ENCODE measurements around the gene DDAH2. TPM values are rescaled to one million over a fixed set of nuclear protein-coding genes. Genes with fewer than 3 reads are reported as not detected.

Gene DDAH2
- total and polyA plus RNA-seq, 10 of the 15 experiments (the other 5 are each of a cell fraction or from before 2014, with no cell fraction given) = 0.35 to 9.9 (median 6.2) TPM

DNA sequence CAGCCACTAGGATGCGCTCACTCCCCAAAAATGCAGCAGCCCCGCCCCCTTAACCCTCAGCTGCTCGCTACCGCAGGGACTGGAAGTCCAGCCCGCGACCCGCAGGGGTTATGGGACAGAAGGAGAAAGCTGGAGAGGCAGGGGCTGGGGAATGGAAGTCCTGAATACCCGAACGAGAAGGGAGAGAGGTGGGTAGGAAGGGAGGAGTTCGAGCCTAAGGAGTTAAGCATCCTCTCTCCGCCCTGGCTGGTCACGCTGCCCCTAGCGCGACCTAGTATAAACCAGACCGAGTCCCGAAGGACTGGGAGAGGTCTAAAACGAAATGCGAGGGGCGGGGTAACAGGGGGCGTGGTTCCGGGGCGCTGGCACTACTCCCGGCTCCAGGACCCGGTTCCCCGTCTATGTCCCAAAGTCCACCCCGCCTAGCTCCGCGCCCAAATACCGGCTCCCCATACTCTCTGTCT, 448 bp upstream of the DDAH2 start:
- peak overlapping the region; percentile 13; the same call in 1 of the 2 replicates for H3K27ac ChIP-seq (ENCODE audit: control insufficient read depth, insufficient read depth)
- H3K36me3 ChIP-seq (ENCODE audit: control insufficient read depth in 2 of 2, insufficient read depth in 2 of 2, low read length in 1 of 2) = peaks cover 6 to 15% of the 10 kb centered on the region in 2 experiments
- peak overlapping the region; percentile 98 for H3K4me2 ChIP-seq (ENCODE audit: control insufficient read depth, insufficient read depth)
- WGBS (ENCODE audit: insufficient coverage, insufficient replicate concordance, low lambda C conversion rate, missing lambda C conversion rate) = under 1% methylated on average over 29 of the region's 29 CpGs
- DNase-seq (ENCODE audit: low read depth, low spot score) (peak; percentile 35), ATAC-seq (peak; percentile 84), FAIRE-seq (no peak)
- peaks cover 16% of the 10 kb centered on the region for H3K79me2 ChIP-seq (ENCODE audit: control insufficient read depth, insufficient read depth, low read length)
- H3K4me3 ChIP-seq = peak overlapping the region; percentile 78
- intact Hi-C loops (cut with micrococcal nuclease; ENCODE audit: unreplicated experiment) (loop anchor here (1.0 to 2.0 kb wide), 3 partner anchors 39 to 97 kb away; partner anchors contain the start of gene HSPA1B), in situ Hi-C loops (cut with MboI) (no loop called here)
- SMC1A ChIA-PET (ENCODE audit: uncharacterized antibody, unreplicated experiment) = interaction anchor here (0.6 to 5.3 kb wide), 13 partner anchors 9 to 107 kb away, joined by 3 to 45 read pairs (median 3); partner anchors contain the start of genes CLIC1, HSPA1A, HSPA1L and LSM2
- H3K9ac ChIP-seq (ENCODE audit: control insufficient read depth, insufficient read depth, low read length) = peak overlapping the region; percentile 25; the same call in 1 of the 2 replicates
- no peaks in the 10 kb centered on the region for H3K9me3 ChIP-seq (replicated peaks; ENCODE audit: control insufficient read depth, insufficient read depth, low read length)
- H2AFZ ChIP-seq (ENCODE audit: control insufficient read depth, low read depth, low read length) = peak overlapping the region; percentile 29
- CTCF ChIA-PET = interaction anchor here (0.6 to 15.8 kb wide), 19 partner anchors 9 to 221 kb away, joined by 3 to 208 read pairs (median 5); partner anchors contain the start of genes HSPA1B, LY6G5C, MSH5 and VARS1
- POLR2A ChIA-PET = interaction anchor here (0.9 to 2.8 kb wide), 9 partner anchors 10 to 327 kb away, joined by 3 to 30 read pairs (median 3); partner anchors contain the start of genes HSPA1B, MSH5 and NEU1
- RAD21 ChIA-PET (ENCODE audit: unreplicated experiment) = interaction anchor here (0.7 to 3.6 kb wide), 18 partner anchors 10 to 466 kb away, joined by 3 to 44 read pairs (median 4); partner anchors contain the start of genes HSPA1A, HSPA1B, HSPA1L and LSM2
- H3K27me3 ChIP-seq (replicated peaks in 1 of 2; ENCODE audit: control insufficient read depth in 2 of 2, insufficient read depth in 2 of 2, low read length in 1 of 2) = no peaks in the 10 kb centered on the region
- H4K20me1 ChIP-seq (ENCODE audit: control insufficient read depth, insufficient read depth) = 0 out of 2 replicates have a peak, but pooled peaks cover 3% of the 10 kb centered on the region
- peaks cover 33% of the 10 kb centered on the region for H3K4me1 ChIP-seq (ENCODE audit: control insufficient read depth, insufficient read depth, low read length)
- BruUV-seq (replicated peaks) = no TSS peak
- TF ChIP-seq FOS (IDR thresholded peaks at IDR 0.05; ENCODE audit: borderline replicate concordance, extremely low read depth, insufficient read length) (no peak), RAD21 (IDR thresholded peaks at IDR 0.05; ENCODE audit: insufficient read depth, low read depth, low read length) (peak; percentile 90), RCOR1 (conservative IDR thresholded peaks at IDR 0.05; ENCODE audit: low read depth, low read length) (no peak), CHD1 (IDR thresholded peaks at IDR 0.05; ENCODE audit: low read depth, low read length) (no peak), EED (IDR thresholded peaks at IDR 0.05; ENCODE audit: low read depth) (0 out of 2 replicates have a peak, but pooled peaks have one; percentile 28), SMAD5 (IDR thresholded peaks at IDR 0.05; ENCODE audit: low read depth) (no peak), BMI1 (IDR thresholded peaks at IDR 0.05; ENCODE audit: borderline replicate concordance) (no peak), FOXK2 (IDR thresholded peaks at IDR 0.05) (no peak), STAT3 (IDR thresholded peaks at IDR 0.05; ENCODE audit: low read depth, low read length) (no peak), LARP7 (IDR thresholded peaks at IDR 0.05) (no peak), CEBPB (IDR thresholded peaks at IDR 0.05; ENCODE audit: borderline replicate concordance in 1 of 2, low read depth in 2 of 2, low read length in 2 of 2) (no peak)
- TF ChIP-seq, protein P1, sequence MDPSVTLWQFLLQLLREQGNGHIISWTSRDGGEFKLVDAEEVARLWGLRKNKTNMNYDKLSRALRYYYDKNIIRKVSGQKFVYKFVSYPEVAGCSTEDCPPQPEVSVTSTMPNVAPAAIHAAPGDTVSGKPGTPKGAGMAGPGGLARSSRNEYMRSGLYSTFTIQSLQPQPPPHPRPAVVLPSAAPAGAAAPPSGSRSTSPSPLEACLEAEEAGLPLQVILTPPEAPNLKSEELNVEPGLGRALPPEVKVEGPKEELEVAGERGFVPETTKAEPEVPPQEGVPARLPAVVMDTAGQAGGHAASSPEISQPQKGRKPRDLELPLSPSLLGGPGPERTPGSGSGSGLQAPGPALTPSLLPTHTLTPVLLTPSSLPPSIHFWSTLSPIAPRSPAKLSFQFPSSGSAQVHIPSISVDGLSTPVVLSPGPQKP (IDR thresholded peaks at IDR 0.05; ENCODE audit: low read depth, low read length) = no peak
- TF ChIP-seq, protein P2, sequence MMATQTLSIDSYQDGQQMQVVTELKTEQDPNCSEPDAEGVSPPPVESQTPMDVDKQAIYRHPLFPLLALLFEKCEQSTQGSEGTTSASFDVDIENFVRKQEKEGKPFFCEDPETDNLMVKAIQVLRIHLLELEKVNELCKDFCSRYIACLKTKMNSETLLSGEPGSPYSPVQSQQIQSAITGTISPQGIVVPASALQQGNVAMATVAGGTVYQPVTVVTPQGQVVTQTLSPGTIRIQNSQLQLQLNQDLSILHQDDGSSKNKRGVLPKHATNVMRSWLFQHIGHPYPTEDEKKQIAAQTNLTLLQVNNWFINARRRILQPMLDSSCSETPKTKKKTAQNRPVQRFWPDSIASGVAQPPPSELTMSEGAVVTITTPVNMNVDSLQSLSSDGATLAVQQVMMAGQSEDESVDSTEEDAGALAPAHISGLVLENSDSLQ (IDR thresholded peaks at IDR 0.05) = no peak
- TF ChIP-seq, protein P3, sequence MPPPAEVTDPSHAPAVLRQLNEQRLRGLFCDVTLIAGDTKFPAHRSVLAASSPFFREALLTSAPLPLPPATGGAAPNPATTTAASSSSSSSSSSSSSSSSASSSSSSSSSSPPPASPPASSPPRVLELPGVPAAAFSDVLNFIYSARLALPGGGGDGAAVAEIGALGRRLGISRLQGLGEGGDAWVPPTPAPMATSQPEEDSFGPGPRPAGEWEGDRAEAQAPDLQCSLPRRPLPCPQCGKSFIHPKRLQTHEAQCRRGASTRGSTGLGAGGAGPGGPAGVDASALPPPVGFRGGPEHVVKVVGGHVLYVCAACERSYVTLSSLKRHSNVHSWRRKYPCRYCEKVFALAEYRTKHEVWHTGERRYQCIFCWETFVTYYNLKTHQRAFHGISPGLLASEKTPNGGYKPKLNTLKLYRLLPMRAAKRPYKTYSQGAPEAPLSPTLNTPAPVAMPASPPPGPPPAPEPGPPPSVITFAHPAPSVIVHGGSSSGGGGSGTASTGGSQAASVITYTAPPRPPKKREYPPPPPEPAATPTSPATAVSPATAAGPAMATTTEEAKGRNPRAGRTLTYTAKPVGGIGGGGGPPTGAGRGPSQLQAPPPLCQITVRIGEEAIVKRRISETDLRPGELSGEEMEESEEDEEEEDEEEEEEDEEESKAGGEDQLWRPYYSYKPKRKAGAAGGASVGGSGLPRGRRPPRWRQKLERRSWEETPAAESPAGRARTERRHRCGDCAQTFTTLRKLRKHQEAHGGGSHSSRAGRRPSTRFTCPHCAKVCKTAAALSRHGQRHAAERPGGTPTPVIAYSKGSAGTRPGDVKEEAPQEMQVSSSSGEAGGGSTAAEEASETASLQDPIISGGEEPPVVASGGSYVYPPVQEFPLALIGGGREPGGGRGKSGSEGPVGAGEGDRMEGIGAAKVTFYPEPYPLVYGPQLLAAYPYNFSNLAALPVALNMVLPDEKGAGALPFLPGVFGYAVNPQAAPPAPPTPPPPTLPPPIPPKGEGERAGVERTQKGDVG (CRISPR knock-in tag; IDR thresholded peaks at IDR 0.05) = no peak
- TF ChIP-seq, protein P4, sequence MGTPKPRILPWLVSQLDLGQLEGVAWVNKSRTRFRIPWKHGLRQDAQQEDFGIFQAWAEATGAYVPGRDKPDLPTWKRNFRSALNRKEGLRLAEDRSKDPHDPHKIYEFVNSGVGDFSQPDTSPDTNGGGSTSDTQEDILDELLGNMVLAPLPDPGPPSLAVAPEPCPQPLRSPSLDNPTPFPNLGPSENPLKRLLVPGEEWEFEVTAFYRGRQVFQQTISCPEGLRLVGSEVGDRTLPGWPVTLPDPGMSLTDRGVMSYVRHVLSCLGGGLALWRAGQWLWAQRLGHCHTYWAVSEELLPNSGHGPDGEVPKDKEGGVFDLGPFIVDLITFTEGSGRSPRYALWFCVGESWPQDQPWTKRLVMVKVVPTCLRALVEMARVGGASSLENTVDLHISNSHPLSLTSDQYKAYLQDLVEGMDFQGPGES (IDR thresholded peaks at IDR 0.05) = 0 out of 2 replicates have a peak, but pooled peaks have one; percentile 50
- TF ChIP-seq, protein P5, sequence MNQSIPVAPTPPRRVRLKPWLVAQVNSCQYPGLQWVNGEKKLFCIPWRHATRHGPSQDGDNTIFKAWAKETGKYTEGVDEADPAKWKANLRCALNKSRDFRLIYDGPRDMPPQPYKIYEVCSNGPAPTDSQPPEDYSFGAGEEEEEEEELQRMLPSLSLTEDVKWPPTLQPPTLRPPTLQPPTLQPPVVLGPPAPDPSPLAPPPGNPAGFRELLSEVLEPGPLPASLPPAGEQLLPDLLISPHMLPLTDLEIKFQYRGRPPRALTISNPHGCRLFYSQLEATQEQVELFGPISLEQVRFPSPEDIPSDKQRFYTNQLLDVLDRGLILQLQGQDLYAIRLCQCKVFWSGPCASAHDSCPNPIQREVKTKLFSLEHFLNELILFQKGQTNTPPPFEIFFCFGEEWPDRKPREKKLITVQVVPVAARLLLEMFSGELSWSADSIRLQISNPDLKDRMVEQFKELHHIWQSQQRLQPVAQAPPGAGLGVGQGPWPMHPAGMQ (IDR thresholded peaks at IDR 0.05; ENCODE audit: borderline replicate concordance) = no peak
